MM.1S (cell line): ENCODE results near the gene PLXNA4.

Experiments
- CTCF ChIP-seq: fragments of 300-600 bp; sonication (generic); IDR thresholded peaks from 2 replicates; pipeline ENCODE4 v1.5.1; 2016; ENCODE audit warnings: antibody characterized with exemption, low read length, mixed read lengths
- EZH2phosphoT487 ChIP-seq: fragments of 300-600 bp; sonication (generic); IDR thresholded peaks from 2 replicates; pipeline ENCODE4 v1.6.1; 2018; ENCODE audit warnings: antibody characterized with exemption, low read length

DNA sequence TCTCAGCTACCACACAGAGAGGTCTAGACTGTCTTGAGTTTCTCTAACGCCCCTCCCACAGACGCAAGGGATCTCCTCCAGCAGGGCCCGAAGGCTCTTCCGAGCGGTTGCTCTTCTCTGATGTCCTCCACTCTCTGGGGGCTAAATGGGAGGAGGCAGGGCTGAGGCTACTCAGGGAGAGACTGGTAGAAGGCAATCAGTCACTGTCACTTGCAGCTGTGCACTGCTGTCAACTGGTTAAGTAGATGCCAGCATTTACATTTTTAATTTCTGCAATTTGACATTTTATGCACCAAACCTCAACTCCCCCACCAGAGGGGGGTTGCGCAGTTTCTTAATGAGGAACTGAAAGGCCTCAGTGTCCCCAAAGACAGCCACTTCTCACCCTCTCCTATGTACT, 442.8 kb downstream of the PLXNA4 start:
- no peak for TF ChIP-seq CTCF
- TF ChIP-seq EZH2phosphoT487 = no peak
